Stimulated activated effector memory CD8-positive, alpha-beta T cell treated with anti-CD3 and anti-CD28 coated beads, Interleukin-12 subunit alpha, Interleukin-12 subunit beta, amount 100 ng/mL, for 72 hours (primary cell): ENCODE results near the gene MLST8.

ENCODE experiments used
- ATAC-seq: fragments of 150-1000 bp; cut with Tn5 transposase; 2 replicates; pipeline ENCODE4 v1.10.0; 2021
- DNase-seq, 2 donors: peaks; one replicate each; pipeline ENCODE4 v3.0.0; 2021 to 2022; ENCODE audit warnings: low spot score in 2 of 2
- H3K27ac Mint-ChIP-seq: one replicate; pipeline ENCODE4 v1.8.0; 2022; ENCODE audit warnings: mild to moderate bottlenecking, mixed read lengths
- H3K36me3 Mint-ChIP-seq: one replicate; pipeline ENCODE4 v1.8.0; 2022; ENCODE audit warnings: mild to moderate bottlenecking, mixed read lengths
- H3K4me1 Mint-ChIP-seq: one replicate; pipeline ENCODE4 v1.8.0; 2022; ENCODE audit warnings: mixed read lengths
- H3K4me3 Mint-ChIP-seq: one replicate; pipeline ENCODE4 v1.8.0; 2022; ENCODE audit warnings: mild to moderate bottlenecking, mixed read lengths
- H3K9me3 Mint-ChIP-seq: one replicate; pipeline ENCODE4 v1.8.0; 2022; ENCODE audit warnings: mixed read lengths

MLST8 gene

GRCh38 chr16:2167068-2167638 is 38.1 kb upstream of the MLST8 start:
- ATAC-seq (no peak), DNase-seq (no peak)
- Mint-ChIP-seq H3K36me3 (peaks cover 8% of the 10 kb centered on the region), H3K27ac (peak overlapping the region; percentile 72), H3K4me1 (peaks cover under 1% of the 10 kb centered on the region), H3K9me3 (no peaks in the 10 kb centered on the region), H3K4me3 (no peak overlapping the region)

DNA sequence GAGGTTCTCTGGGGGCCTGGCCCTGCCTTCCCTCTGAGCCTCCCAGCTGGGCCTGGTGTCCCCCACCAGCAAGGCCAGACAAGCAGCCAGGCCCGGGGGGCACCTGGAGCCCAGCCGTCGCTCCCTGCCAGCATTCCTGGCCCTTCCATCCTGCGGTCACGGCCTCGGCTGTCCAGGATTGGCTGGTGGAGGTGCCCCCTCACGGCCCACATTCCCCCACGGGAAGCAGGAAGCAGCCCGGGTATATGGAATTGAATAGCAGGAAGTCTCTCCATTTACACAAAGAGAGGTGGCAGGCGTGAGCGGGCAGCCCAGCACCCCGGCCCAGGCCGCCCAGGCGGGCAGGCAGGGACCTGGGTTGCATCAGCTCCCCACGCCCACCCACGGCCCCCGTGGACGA is 35.2 kb upstream of the MLST8 start:
- no peak overlapping the region for H3K27ac Mint-ChIP-seq
- peaks cover 16% of the 10 kb centered on the region for H3K36me3 Mint-ChIP-seq
- DNase-seq, result no peak

DNA sequence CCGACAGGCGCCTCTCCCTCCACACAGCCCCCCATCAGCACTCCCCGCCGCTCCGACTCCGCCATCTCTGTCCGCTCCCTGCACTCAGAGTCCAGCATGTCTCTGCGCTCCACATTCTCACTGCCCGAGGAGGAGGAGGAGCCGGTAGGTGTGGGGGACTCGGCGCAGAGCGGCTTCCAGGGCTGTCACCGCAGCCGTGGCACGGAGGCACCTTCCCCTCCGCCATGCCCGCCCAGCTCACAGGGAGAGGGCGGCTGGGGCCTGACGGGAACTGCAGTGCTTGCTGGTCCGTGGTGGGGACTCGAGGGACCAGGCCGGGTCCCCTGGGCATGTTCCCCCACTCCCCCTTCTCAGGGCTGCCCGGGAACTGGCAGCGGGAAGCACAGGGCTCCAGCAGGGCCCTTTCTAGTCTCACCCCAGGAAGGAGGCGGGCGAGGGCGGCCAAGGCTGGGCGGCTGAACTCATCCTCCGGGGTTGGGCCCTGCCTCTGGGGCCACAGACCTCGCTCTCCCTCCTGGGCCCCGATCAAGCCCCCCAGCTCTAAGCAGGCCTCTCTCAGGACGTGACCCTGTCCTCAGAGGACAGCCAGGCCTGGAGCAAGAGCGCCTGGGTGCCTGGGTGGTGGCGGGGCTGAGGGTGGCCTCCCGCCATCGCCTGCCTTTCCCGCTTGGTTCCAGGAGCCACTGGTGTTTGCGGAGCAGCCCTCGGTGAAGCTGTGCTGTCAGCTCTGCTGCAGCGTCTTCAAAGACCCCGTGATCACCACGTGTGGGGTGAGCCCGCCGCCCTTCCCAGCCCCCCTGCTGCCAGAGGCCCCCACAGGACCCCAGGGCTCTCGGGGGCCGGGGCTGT is 34.4 kb upstream of the MLST8 start:
- Mint-ChIP-seq H3K4me3 (no peak overlapping the region), H3K9me3 (no peaks in the 10 kb centered on the region), H3K27ac (no peak overlapping the region), H3K36me3 (peaks cover 16% of the 10 kb centered on the region), H3K4me1 (no peaks in the 10 kb centered on the region)
- DNase-seq (no peak), ATAC-seq (no peak)

More for the DNA sequence above, 35.2 kb upstream of the MLST8 start:
- H3K4me3 Mint-ChIP-seq, result no peak overlapping the region
- H3K4me1 Mint-ChIP-seq, result no peaks in the 10 kb centered on the region
- ATAC-seq, result no peak
- no peaks in the 10 kb centered on the region for H3K9me3 Mint-ChIP-seq

- Mint-ChIP-seq H3K4me1 (no peaks in the 10 kb centered on the region), H3K9me3 (no peaks in the 10 kb centered on the region), H3K27ac (no peak overlapping the region), H3K36me3 (peaks cover 16% of the 10 kb centered on the region), H3K4me3 (no peak overlapping the region)
- DNase-seq (no peak), ATAC-seq (no peak)
These were observed 33.6 kb upstream of the MLST8 start for GRCh38 chr16:2171601-2172178.

DNA sequence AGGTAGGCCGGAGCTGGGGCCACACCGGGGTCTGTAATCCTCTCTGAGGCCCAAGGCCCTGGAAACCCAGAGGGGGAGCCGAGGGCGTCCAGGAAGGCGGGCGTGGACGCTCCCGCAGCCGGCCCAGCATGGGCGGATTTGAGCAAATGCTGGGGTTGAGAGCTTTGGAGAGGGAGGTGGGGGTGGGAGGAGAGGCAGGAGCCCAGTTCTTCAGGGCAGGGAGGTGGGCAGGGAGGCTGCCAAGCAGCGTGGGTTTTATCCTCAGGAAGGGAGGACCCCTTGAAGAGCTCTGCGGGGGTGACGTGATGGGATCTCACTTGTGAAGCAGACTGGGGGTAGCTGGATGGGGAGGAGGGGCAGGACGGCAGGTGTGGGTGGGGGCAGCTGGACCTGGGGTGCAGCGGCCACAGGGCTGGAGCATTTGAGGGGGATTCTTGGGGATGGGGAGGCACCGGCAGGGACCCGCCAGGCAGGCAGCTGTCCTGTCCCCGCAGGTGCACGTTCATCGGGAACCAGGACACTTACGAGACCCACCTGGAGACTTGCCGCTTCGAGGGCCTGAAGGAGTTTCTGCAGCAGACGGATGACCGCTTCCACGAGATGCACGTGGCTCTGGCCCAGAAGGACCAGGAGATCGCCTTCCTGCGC is 32.4 kb upstream of the MLST8 start:
- no peak overlapping the region for H3K27ac Mint-ChIP-seq
- no peaks in the 10 kb centered on the region for H3K9me3 Mint-ChIP-seq
- ATAC-seq, result no peak
- no peaks in the 10 kb centered on the region for H3K4me1 Mint-ChIP-seq
- H3K4me3 Mint-ChIP-seq, result no peak overlapping the region
- peaks cover 26% of the 10 kb centered on the region for H3K36me3 Mint-ChIP-seq
- no peak for DNase-seq

GRCh38 chr16:2173366-2173765 is 31.9 kb upstream of the MLST8 start:
- Mint-ChIP-seq H3K4me3 (no peak overlapping the region), H3K27ac (no peak overlapping the region), H3K4me1 (no peaks in the 10 kb centered on the region), H3K36me3 (peaks cover 26% of the 10 kb centered on the region), H3K9me3 (no peaks in the 10 kb centered on the region)
- DNase-seq (no peak), ATAC-seq (no peak)

DNA sequence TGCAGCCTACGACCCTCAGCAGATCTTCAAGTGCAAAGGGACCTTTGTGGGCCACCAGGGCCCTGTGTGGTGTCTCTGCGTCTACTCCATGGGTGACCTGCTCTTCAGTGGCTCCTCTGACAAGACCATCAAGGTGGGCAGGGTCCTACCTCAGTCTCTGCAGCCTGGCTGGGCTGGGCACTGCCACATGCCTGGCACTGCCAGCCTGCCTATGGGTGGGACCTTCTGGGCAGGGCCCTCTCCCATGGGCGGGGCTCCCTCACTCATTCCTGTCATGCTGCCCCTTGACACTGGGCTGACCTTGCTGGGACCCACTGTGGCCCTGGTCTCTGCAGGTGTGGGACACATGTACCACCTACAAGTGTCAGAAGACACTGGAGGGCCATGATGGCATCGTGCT is 31.3 kb upstream of the MLST8 start:
- Mint-ChIP-seq H3K27ac (no peak overlapping the region), H3K4me1 (no peaks in the 10 kb centered on the region), H3K36me3 (peaks cover 26% of the 10 kb centered on the region), H3K4me3 (no peak overlapping the region), H3K9me3 (no peaks in the 10 kb centered on the region)
- DNase-seq (no peak), ATAC-seq (no peak)

GRCh38 chr16:2174396-2175131 is 30.7 kb upstream of the MLST8 start:
- no peaks in the 10 kb centered on the region for H3K9me3 Mint-ChIP-seq
- no peak for DNase-seq
- no peak overlapping the region for H3K4me3 Mint-ChIP-seq
- H3K4me1 Mint-ChIP-seq, result no peaks in the 10 kb centered on the region
- ATAC-seq, result no peak
- H3K27ac Mint-ChIP-seq, result peak overlapping the region; percentile 69
- H3K36me3 Mint-ChIP-seq, result peaks cover 26% of the 10 kb centered on the region

- no peak for ATAC-seq
- Mint-ChIP-seq H3K9me3 (no peaks in the 10 kb centered on the region), H3K36me3 (peaks cover 26% of the 10 kb centered on the region), H3K27ac (peak overlapping the region; percentile 69), H3K4me3 (no peak overlapping the region), H3K4me1 (no peaks in the 10 kb centered on the region)
- DNase-seq, result no peak
These were observed 29.8 kb upstream of the MLST8 start for GRCh38 chr16:2175454-2175853.

GRCh38 chr16:2176047-2176446 is 29.2 kb upstream of the MLST8 start:
- ATAC-seq, result no peak
- Mint-ChIP-seq H3K4me3 (no peak overlapping the region), H3K4me1 (no peaks in the 10 kb centered on the region), H3K27ac (no peak overlapping the region), H3K36me3 (peaks cover 26% of the 10 kb centered on the region), H3K9me3 (no peaks in the 10 kb centered on the region)
- DNase-seq, result no peak

GRCh38 chr16:2177101-2177500 is 28.2 kb upstream of the MLST8 start:
- Mint-ChIP-seq H3K4me3 (no peak overlapping the region), H3K36me3 (peaks cover 26% of the 10 kb centered on the region), H3K27ac (no peak overlapping the region), H3K9me3 (no peaks in the 10 kb centered on the region), H3K4me1 (peaks cover 2% of the 10 kb centered on the region)
- ATAC-seq (no peak), DNase-seq (no peak)

- ATAC-seq (no peak), DNase-seq (no peak)
- Mint-ChIP-seq H3K27ac (no peak overlapping the region), H3K4me1 (peaks cover 6% of the 10 kb centered on the region), H3K9me3 (no peaks in the 10 kb centered on the region), H3K4me3 (no peak overlapping the region), H3K36me3 (peaks cover 26% of the 10 kb centered on the region)
These were observed 27.7 kb upstream of the MLST8 start for GRCh38 chr16:2177561-2177960.

- ATAC-seq (peak; percentile 31), DNase-seq (peak in 1 of 2 donors; percentile 29)
- Mint-ChIP-seq H3K36me3 (peaks cover 26% of the 10 kb centered on the region), H3K27ac (no peak overlapping the region), H3K4me1 (peaks cover 6% of the 10 kb centered on the region), H3K4me3 (no peak overlapping the region), H3K9me3 (no peaks in the 10 kb centered on the region)
These were observed 26.7 kb upstream of the MLST8 start for GRCh38 chr16:2178321-2179106.

- Mint-ChIP-seq H3K36me3 (peaks cover 22% of the 10 kb centered on the region), H3K4me1 (peaks cover 6% of the 10 kb centered on the region), H3K27ac (no peak overlapping the region), H3K4me3 (no peak overlapping the region), H3K9me3 (no peaks in the 10 kb centered on the region)
- no peak for ATAC-seq
- DNase-seq, result no peak
These were observed 26.1 kb upstream of the MLST8 start for GRCh38 chr16:2179107-2179501.
